Measurements from ENCODE around the gene SLC9C2.

DNA sequence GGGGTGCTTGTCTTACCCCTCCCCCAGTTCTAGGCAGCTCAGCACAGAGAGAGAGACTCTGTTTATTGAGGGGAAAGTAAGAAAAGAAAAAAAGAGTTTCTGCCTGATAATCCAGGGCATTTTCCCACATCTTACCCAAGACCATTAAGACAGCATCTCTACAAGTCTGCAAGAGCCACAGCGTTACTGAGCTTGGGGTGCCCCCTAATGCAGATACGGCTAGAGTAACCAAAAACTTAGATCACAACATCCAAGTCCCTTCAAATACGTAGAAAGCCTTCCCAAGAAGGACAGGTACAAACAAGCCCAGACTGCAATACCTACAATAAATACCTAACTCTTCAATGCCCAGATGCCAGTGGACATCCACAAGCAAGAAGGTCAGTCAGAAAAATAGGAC is 26.0 kb upstream of the SLC9C2 start:
- TF ChIP-seq EP300 (IDR thresholded peaks at IDR 0.05; ENCODE audit: borderline replicate concordance in 1 of 2, low read depth in 1 of 2, low read length in 1 of 2) = no peak
- no peak for TF ChIP-seq PBX3 (IDR thresholded peaks at IDR 0.05)
- TF ChIP-seq, protein P1, sequence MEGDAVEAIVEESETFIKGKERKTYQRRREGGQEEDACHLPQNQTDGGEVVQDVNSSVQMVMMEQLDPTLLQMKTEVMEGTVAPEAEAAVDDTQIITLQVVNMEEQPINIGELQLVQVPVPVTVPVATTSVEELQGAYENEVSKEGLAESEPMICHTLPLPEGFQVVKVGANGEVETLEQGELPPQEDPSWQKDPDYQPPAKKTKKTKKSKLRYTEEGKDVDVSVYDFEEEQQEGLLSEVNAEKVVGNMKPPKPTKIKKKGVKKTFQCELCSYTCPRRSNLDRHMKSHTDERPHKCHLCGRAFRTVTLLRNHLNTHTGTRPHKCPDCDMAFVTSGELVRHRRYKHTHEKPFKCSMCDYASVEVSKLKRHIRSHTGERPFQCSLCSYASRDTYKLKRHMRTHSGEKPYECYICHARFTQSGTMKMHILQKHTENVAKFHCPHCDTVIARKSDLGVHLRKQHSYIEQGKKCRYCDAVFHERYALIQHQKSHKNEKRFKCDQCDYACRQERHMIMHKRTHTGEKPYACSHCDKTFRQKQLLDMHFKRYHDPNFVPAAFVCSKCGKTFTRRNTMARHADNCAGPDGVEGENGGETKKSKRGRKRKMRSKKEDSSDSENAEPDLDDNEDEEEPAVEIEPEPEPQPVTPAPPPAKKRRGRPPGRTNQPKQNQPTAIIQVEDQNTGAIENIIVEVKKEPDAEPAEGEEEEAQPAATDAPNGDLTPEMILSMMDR (IDR thresholded peaks at IDR 0.05) = no peak

Measured in SK-N-SH (cell line).